ENCODE data around the gene ZBTB46.

The ZBTB46 gene

GRCh38 chr20:63836458-63837344 lies 5.6 kb upstream of the ZBTB46 start:
- no peak for DNase-seq

GRCh38 chr20:63835021-63835858 lies 4.2 kb upstream of the ZBTB46 start:
- peak; percentile 60 for DNase-seq

- no peak for DNase-seq
Observed at GRCh38 chr20:63834491-63834880, 3.4 kb upstream of the ZBTB46 start.

GRCh38 chr20:63833776-63834490 lies 2.9 kb upstream of the ZBTB46 start:
- no peak for DNase-seq

- no peak for DNase-seq
Observed at GRCh38 chr20:63831993-63832686, 1.1 kb upstream of the ZBTB46 start.

- no peak for DNase-seq
Observed at GRCh38 chr20:63831646-63831992, 555 bp upstream of the ZBTB46 start.

GRCh38 chr20:63829945-63830835 lies 874 bp downstream of the ZBTB46 start:
- DNase-seq = no peak

GRCh38 chr20:63829603-63829944 lies 1.5 kb downstream of the ZBTB46 start:
- DNase-seq = no peak

GRCh38 chr20:63828951-63829350 lies 2.1 kb downstream of the ZBTB46 start:
- no peak for DNase-seq

- no peak for DNase-seq
Observed at GRCh38 chr20:63828545-63828944, 2.5 kb downstream of the ZBTB46 start.

- no peak for DNase-seq
Observed at GRCh38 chr20:63828124-63828523, 2.9 kb downstream of the ZBTB46 start.

- no peak for DNase-seq
Observed at GRCh38 chr20:63826753-63827152, 4.3 kb downstream of the ZBTB46 start.

GRCh38 chr20:63825331-63826118 lies 5.5 kb downstream of the ZBTB46 start:
- DNase-seq = no peak

GRCh38 chr20:63823691-63824311 lies 7.3 kb downstream of the ZBTB46 start:
- no peak for DNase-seq

GRCh38 chr20:63822276-63822696 lies 8.8 kb downstream of the ZBTB46 start:
- DNase-seq = no peak

- DNase-seq = no peak
Observed at GRCh38 chr20:63821811-63822210, 9.3 kb downstream of the ZBTB46 start.

GRCh38 chr20:63819224-63819921 lies 11.7 kb downstream of the ZBTB46 start:
- no peak for DNase-seq

GRCh38 chr20:63815615-63816253 lies 15.3 kb downstream of the ZBTB46 start:
- DNase-seq = no peak

- DNase-seq = no peak
Observed at GRCh38 chr20:63814891-63815614, 16.0 kb downstream of the ZBTB46 start.

All from hematopoietic multipotent progenitor cell treated with erythropoietin and hydrocortisone succinate and interleukin-3 and kit ligand, for 8 days (in vitro differentiated cells).